WTC11 (cell line): Measurements from ENCODE around the gene MTMR4. TPM values are rescaled to one million over a fixed set of nuclear protein-coding genes. Genes with fewer than 3 reads are reported as not detected.

ENCODE experiments used
- ATAC-seq: fragments of 200-7000 bp; cut with Tn5 transposase; 2 replicates; pipeline ENCODE4 v1.10.0; 2021; ENCODE audit warnings: mild to moderate bottlenecking, moderate library complexity
- CTCF ChIA-PET: fragments of 300-600 bp; sonication (Branson Sonifier 250); formaldehyde crosslinking; loops from one replicate; lab custom pipeline; 2021; ENCODE audit warnings: antibody characterized with exemption; lab: Charles Lee
- POLR2A ChIA-PET: fragments of 350-600 bp; sonication (Branson Sonifier 250); formaldehyde crosslinking; loops from one replicate; lab custom pipeline; 2021; ENCODE audit warnings: antibody characterized with exemption; lab: Charles Lee
- DNase-seq: peaks from one replicate; pipeline ENCODE4 v3.0.0; 2021; ENCODE audit warnings: low spot score
- H3K27ac Mint-ChIP-seq: 2 replicates; pipeline ENCODE4 v1.8.0; 2021; ENCODE audit warnings: mixed read lengths
- H3K27me3 Mint-ChIP-seq: 2 replicates; pipeline ENCODE4 v1.8.0; 2021; ENCODE audit warnings: low read depth, mild to moderate bottlenecking, moderate library complexity, mixed read lengths
- H3K36me3 Mint-ChIP-seq: 2 replicates; pipeline ENCODE4 v1.8.0; 2021; ENCODE audit warnings: mixed read lengths
- H3K4me1 Mint-ChIP-seq: 2 replicates; pipeline ENCODE4 v1.8.0; 2022; ENCODE audit warnings: mixed read lengths
- H3K4me3 Mint-ChIP-seq: 2 replicates; pipeline ENCODE4 v1.8.0; 2021; ENCODE audit warnings: mild to moderate bottlenecking, moderate library complexity, mixed read lengths
- H3K9me3 Mint-ChIP-seq: 2 replicates; pipeline ENCODE4 v1.8.0; 2021; ENCODE audit warnings: mixed read lengths
- ELF4 ChIP-seq: sonication (generic); formaldehyde crosslinking; IDR thresholded peaks from 2 replicates; pipeline ENCODE4 v1.8.1; 2022; ENCODE audit warnings: low read depth, mild to moderate bottlenecking, moderate library complexity, missing genetic modification reagents
- ETV6 ChIP-seq: sonication (generic); formaldehyde crosslinking; IDR thresholded peaks from 2 replicates; pipeline ENCODE4 v1.8.1; 2022; ENCODE audit warnings: mild to moderate bottlenecking, missing genetic modification reagents
- MYBL2 ChIP-seq: sonication (generic); formaldehyde crosslinking; IDR thresholded peaks from 2 replicates; pipeline ENCODE4 v1.8.1; 2023; ENCODE audit warnings: mild to moderate bottlenecking, moderate library complexity, missing genetic modification reagents
- PRRX2 ChIP-seq: fragments of 250-450 bp; sonication (Bioruptor Pico); IDR thresholded peaks from 2 replicates; pipeline ENCODE4 v1.8.0; 2021; ENCODE audit warnings: mild to moderate bottlenecking
- TP53 ChIP-seq: sonication (generic); formaldehyde crosslinking; IDR thresholded peaks from 2 replicates; pipeline ENCODE4 v1.8.1; 2023; ENCODE audit warnings: mild to moderate bottlenecking, missing genetic modification reagents
- ZNF263 ChIP-seq: sonication (generic); formaldehyde crosslinking; IDR thresholded peaks from 2 replicates; pipeline ENCODE4 v1.8.1; 2022; ENCODE audit warnings: low read depth, mild to moderate bottlenecking, moderate library complexity, missing genetic modification reagents
- ZNF396 ChIP-seq: fragments of 250-450 bp; sonication (Bioruptor Pico); IDR thresholded peaks from 2 replicates; pipeline ENCODE4 v1.8.0; 2021; ENCODE audit warnings: mild to moderate bottlenecking, moderate library complexity, borderline replicate concordance
- ZNF423 ChIP-seq: fragments of 250-450 bp; sonication (Bioruptor Pico); IDR thresholded peaks from 2 replicates; pipeline ENCODE4 v2.1.2; 2022; ENCODE audit warnings: mild to moderate bottlenecking, moderate library complexity
- total RNA-seq: library from RNA; stranded (reverse); gene quantifications from 3 replicates; pipeline ENCODE4 v1.2.3, GENCODE V29; 2021
- TF ChIP-seq, protein P1 (sequence below): sonication (generic); formaldehyde crosslinking; IDR thresholded peaks from 2 replicates; pipeline ENCODE4 v1.8.1; 2023; ENCODE audit warnings: mild to moderate bottlenecking, missing genetic modification reagents
- TF ChIP-seq, protein P2 (sequence below): fragments of 250-450 bp; sonication (Bioruptor Pico); IDR thresholded peaks from 2 replicates; pipeline ENCODE4 v1.9.0; 2021; ENCODE audit warnings: mild to moderate bottlenecking
- TF ChIP-seq, protein P3 (sequence below): sonication (generic); formaldehyde crosslinking; IDR thresholded peaks from 2 replicates; pipeline ENCODE4 v1.8.1; 2022; ENCODE audit warnings: mild to moderate bottlenecking, missing genetic modification reagents, moderate library complexity, borderline replicate concordance
- TF ChIP-seq, protein P4 (sequence below): sonication (generic); formaldehyde crosslinking; IDR thresholded peaks from 2 replicates; pipeline ENCODE4 v1.8.0; 2022; ENCODE audit warnings: mild to moderate bottlenecking, missing genetic modification reagents
- TF ChIP-seq, protein P5 (sequence below): sonication (generic); formaldehyde crosslinking; IDR thresholded peaks from 2 replicates; pipeline ENCODE4 v1.8.1; 2022; ENCODE audit warnings: missing genetic modification reagents, borderline replicate concordance
- TF ChIP-seq, protein P6 (sequence below): sonication (generic); formaldehyde crosslinking; IDR thresholded peaks from 2 replicates; pipeline ENCODE4 v1.8.1; 2023; ENCODE audit warnings: mild to moderate bottlenecking, missing genetic modification reagents, borderline replicate concordance
- TF ChIP-seq, protein P7 (sequence below): sonication (generic); formaldehyde crosslinking; IDR thresholded peaks from 2 replicates; pipeline ENCODE4 v1.8.0; 2022; ENCODE audit warnings: mild to moderate bottlenecking, missing genetic modification reagents

Gene MTMR4
- total RNA-seq, 1 experiment from 2014 or later, result 30.8 TPM

DNA sequence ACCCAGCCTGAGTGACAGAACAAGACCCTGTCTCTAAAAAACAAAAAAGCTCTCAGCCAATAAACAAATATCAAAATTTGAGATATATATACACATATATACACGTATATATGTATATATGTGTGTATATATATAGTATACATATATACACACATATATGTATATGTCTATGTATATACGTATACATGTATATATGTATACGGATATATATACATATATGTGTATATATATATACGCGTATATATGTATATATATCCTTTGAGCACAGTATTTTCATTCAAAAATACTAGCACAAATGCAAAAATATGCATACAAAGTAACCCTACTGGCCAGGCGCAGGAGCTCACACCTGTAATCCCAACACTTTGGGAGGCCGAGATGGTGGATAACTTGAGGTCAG is 13.0 kb downstream of the MTMR4 start:
- ATAC-seq (no peak), DNase-seq (no peak)
- ChIA-PET CTCF (no interaction called here), POLR2A (no interaction called here)
- peaks cover 40% of the 10 kb centered on the region for H3K36me3 Mint-ChIP-seq
- TF ChIP-seq MYBL2 (no peak), PRRX2 (CRISPR knock-in tag) (no peak)
- TF ChIP-seq, protein P1, sequence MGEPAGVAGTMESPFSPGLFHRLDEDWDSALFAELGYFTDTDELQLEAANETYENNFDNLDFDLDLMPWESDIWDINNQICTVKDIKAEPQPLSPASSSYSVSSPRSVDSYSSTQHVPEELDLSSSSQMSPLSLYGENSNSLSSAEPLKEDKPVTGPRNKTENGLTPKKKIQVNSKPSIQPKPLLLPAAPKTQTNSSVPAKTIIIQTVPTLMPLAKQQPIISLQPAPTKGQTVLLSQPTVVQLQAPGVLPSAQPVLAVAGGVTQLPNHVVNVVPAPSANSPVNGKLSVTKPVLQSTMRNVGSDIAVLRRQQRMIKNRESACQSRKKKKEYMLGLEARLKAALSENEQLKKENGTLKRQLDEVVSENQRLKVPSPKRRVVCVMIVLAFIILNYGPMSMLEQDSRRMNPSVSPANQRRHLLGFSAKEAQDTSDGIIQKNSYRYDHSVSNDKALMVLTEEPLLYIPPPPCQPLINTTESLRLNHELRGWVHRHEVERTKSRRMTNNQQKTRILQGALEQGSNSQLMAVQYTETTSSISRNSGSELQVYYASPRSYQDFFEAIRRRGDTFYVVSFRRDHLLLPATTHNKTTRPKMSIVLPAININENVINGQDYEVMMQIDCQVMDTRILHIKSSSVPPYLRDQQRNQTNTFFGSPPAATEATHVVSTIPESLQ (CRISPR knock-in tag), result no peak
- TF ChIP-seq, protein P2, sequence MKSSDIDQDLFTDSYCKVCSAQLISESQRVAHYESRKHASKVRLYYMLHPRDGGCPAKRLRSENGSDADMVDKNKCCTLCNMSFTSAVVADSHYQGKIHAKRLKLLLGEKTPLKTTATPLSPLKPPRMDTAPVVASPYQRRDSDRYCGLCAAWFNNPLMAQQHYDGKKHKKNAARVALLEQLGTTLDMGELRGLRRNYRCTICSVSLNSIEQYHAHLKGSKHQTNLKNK (CRISPR knock-in tag), result no peak
- TF ChIP-seq, protein P3, sequence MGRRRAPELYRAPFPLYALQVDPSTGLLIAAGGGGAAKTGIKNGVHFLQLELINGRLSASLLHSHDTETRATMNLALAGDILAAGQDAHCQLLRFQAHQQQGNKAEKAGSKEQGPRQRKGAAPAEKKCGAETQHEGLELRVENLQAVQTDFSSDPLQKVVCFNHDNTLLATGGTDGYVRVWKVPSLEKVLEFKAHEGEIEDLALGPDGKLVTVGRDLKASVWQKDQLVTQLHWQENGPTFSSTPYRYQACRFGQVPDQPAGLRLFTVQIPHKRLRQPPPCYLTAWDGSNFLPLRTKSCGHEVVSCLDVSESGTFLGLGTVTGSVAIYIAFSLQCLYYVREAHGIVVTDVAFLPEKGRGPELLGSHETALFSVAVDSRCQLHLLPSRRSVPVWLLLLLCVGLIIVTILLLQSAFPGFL (CRISPR knock-in tag), result no peak
- no peak overlapping the region for H3K4me3 Mint-ChIP-seq
- no peak overlapping the region for H3K27ac Mint-ChIP-seq
- no peaks in the 10 kb centered on the region for H3K9me3 Mint-ChIP-seq
- no peaks in the 10 kb centered on the region for H3K4me1 Mint-ChIP-seq
- H3K27me3 Mint-ChIP-seq, result no peaks in the 10 kb centered on the region

DNA sequence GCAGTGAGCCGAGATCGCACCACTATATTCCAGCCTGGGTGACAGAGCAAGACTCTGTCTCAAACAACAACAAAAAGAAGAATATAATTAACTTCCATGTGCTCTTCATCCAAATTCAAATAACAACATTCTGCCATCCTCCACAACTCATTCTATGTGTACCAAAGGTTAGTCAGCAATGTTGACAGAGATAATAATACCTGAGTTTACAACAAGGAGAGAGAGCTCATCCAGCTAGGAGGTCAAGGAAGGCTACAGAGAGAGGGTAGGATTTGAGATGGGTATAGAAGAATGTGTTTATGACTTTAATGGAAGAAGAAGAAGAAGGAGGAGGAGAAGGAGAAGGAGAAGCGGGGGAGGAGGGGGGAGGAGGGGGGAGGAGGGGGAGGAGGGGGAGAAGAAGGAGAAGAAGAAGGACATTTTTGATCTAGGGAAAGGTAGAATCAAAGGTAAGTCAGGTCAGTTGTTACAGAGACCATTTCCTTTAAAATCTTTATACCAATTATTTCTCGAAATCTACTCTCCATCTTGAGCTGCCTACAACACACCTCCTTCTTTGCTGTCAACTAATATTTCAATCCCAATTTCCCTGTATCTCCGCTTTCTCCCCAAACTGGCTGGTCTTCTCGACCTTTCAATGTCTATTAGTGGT is 16.1 kb downstream of the MTMR4 start:
- no peaks in the 10 kb centered on the region for H3K9me3 Mint-ChIP-seq
- H3K36me3 Mint-ChIP-seq, result peaks cover 45% of the 10 kb centered on the region
- POLR2A ChIA-PET, result no interaction called here
- CTCF ChIA-PET, result interaction anchor here (0.6 kb wide), 1 partner anchor 200 kb away, joined by 3 read pairs; no protein-coding TSS in a partner anchor
- no peak overlapping the region for H3K27ac Mint-ChIP-seq
- no peak overlapping the region for H3K4me3 Mint-ChIP-seq
- no peak for TF ChIP-seq ZNF263 (CRISPR knock-in tag)
- TF ChIP-seq ETV6, result no peak
- TF ChIP-seq, protein P4, sequence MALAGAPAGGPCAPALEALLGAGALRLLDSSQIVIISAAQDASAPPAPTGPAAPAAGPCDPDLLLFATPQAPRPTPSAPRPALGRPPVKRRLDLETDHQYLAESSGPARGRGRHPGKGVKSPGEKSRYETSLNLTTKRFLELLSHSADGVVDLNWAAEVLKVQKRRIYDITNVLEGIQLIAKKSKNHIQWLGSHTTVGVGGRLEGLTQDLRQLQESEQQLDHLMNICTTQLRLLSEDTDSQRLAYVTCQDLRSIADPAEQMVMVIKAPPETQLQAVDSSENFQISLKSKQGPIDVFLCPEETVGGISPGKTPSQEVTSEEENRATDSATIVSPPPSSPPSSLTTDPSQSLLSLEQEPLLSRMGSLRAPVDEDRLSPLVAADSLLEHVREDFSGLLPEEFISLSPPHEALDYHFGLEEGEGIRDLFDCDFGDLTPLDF (CRISPR knock-in tag), result no peak
- TF ChIP-seq ZNF396 (CRISPR knock-in tag), result no peak
- TF ChIP-seq, protein P5, sequence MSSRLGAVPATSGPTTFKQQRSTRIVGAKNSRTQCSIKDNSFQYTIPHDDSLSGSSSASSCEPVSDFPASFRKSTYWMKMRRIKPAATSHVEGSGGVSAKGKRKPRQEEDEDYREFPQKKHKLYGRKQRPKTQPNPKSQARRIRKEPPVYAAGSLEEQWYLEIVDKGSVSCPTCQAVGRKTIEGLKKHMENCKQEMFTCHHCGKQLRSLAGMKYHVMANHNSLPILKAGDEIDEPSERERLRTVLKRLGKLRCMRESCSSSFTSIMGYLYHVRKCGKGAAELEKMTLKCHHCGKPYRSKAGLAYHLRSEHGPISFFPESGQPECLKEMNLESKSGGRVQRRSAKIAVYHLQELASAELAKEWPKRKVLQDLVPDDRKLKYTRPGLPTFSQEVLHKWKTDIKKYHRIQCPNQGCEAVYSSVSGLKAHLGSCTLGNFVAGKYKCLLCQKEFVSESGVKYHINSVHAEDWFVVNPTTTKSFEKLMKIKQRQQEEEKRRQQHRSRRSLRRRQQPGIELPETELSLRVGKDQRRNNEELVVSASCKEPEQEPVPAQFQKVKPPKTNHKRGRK (CRISPR knock-in tag), result no peak
- TF ChIP-seq ELF4 (CRISPR knock-in tag), result no peak
- TF ChIP-seq, protein P1 (CRISPR knock-in tag), result no peak
- TF ChIP-seq, protein P6, sequence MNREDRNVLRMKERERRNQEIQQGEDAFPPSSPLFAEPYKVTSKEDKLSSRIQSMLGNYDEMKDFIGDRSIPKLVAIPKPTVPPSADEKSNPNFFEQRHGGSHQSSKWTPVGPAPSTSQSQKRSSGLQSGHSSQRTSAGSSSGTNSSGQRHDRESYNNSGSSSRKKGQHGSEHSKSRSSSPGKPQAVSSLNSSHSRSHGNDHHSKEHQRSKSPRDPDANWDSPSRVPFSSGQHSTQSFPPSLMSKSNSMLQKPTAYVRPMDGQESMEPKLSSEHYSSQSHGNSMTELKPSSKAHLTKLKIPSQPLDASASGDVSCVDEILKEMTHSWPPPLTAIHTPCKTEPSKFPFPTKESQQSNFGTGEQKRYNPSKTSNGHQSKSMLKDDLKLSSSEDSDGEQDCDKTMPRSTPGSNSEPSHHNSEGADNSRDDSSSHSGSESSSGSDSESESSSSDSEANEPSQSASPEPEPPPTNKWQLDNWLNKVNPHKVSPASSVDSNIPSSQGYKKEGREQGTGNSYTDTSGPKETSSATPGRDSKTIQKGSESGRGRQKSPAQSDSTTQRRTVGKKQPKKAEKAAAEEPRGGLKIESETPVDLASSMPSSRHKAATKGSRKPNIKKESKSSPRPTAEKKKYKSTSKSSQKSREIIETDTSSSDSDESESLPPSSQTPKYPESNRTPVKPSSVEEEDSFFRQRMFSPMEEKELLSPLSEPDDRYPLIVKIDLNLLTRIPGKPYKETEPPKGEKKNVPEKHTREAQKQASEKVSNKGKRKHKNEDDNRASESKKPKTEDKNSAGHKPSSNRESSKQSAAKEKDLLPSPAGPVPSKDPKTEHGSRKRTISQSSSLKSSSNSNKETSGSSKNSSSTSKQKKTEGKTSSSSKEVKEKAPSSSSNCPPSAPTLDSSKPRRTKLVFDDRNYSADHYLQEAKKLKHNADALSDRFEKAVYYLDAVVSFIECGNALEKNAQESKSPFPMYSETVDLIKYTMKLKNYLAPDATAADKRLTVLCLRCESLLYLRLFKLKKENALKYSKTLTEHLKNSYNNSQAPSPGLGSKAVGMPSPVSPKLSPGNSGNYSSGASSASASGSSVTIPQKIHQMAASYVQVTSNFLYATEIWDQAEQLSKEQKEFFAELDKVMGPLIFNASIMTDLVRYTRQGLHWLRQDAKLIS, result no peak
- no peak for TF ChIP-seq ZNF423
- no peak for TF ChIP-seq TP53 (CRISPR knock-in tag)
- TF ChIP-seq, protein P7, sequence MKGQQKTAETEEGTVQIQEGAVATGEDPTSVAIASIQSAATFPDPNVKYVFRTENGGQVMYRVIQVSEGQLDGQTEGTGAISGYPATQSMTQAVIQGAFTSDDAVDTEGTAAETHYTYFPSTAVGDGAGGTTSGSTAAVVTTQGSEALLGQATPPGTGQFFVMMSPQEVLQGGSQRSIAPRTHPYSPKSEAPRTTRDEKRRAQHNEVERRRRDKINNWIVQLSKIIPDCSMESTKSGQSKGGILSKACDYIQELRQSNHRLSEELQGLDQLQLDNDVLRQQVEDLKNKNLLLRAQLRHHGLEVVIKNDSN (CRISPR knock-in tag), result no peak
- TF ChIP-seq, all 79 proteins: peak for 0
- ATAC-seq, result no peak
- Mint-ChIP-seq H3K4me1 (no peaks in the 10 kb centered on the region), H3K27me3 (no peaks in the 10 kb centered on the region)
- no peak for DNase-seq
